ENCODE measurements around the gene C12orf75.
A peak's percentile ranks its signal among the peaks of the same experiment; 100 is the strongest.
"Not testable (repeated sequence)": the region's sequence is repeated elsewhere in the genome, so short reads cannot be mapped to it uniquely, and the experiment has no call there.

C12orf75 gene

DNA sequence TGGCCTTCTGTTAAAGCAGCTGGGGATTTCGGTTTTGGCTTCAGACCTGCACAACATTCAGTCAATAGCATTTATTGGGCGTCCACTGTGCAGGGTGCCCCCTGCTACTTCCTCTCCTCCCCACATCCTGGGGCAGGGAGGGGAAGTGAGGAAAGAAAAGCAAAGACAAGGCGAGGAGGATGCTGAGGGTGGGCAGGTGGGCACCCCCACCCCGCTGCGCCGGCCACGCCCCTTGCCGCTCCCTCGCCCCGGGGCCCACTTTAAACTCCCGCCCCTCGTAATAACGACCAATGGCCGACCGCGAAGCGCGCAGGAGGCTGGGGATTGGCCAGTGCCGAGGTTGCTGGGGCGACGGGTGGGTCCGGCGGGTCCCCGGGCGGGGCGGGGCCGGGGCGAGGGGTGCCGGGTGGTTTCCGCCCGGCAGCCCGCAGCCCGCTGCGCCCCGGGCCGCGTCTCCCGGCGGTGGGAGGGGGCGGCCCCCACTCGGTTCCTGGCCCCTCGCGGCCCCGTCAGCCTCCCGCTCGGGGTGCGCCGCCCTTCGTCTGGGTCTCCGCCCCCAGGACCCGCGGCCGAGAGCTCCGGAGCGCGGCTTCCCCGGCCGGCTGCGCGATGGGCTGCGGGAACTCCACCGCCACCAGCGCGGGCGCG is at the start of gene C12orf75:
TSS of gene C12orf75 (plus strand) at position 409 of the 648 bp plus-strand sequence. CDS start at position 610, 201 bp downstream.
- peak; percentile 27 for DNase-seq

DNA sequence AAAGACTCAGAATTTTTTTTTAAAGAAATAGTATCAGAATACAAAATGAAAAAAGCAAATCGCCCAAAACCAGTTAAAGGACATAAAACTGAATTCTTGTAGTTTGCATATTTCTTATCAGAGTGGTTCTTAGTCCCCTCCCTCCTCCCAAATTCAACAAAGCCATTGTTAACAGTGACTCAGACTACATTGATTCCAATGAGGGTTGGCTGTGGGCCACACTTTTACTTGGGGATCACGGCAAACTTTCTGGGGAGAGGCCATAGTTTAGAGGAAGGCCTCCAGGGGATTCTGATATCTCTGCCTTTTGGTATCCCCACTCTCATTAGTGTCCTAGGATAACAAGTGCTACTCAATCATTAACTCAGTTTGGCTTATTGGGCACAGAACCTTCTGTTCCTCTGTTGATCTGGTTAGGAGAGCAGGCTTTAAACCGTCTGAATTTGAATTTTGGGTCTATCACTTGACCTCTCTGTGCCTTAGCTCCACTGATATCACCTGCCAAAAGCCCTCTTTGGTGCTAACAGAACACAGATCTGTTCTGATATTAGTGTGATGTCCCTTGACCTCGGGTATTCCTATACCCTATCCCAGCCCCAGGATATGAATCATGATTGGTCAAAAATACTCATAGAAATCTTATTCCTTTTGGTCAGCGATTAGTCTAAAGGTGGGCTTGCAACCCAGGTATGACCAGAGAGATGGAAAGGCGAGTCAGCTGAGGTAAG is 49.4 kb upstream of the C12orf75 start:
- no peak for DNase-seq

DNA sequence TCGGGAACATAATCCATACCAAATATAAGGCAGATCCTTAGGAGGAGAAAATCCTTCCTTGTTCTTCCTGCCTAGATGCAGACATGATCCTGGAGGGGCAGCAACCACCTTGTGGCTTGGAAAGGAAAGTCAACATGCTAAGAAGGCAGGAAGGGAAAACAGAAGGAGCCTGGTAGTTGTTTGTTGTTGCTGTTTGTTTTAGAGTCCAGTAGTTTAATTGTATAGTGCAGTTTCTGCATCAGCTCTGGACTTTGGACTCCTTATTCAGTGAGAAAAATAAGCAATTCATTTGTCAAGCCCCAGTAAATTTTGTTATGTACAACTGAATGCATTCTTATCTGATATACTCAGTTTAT is 48.8 kb upstream of the C12orf75 start:
- no peak for DNase-seq

DNA sequence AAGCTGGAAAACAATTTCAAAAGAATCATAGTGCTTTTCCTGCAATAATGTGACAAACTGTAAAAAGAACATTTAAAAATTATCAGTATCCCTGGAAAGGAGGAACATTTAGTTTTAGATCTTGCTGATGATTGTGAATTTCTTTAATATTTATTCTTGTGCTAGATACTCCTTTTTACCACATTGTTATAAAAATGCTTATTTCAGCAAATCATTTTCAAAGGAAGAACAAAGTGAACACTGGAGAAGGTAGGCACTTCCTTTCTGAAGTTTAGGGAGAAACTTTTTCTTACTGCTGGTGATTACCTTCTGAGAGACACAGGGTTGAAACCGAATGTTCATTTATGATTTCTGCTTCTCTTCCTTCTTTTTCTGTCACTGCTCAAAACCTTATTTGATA is 45.1 kb upstream of the C12orf75 start:
- DNase-seq, result no peak

DNA sequence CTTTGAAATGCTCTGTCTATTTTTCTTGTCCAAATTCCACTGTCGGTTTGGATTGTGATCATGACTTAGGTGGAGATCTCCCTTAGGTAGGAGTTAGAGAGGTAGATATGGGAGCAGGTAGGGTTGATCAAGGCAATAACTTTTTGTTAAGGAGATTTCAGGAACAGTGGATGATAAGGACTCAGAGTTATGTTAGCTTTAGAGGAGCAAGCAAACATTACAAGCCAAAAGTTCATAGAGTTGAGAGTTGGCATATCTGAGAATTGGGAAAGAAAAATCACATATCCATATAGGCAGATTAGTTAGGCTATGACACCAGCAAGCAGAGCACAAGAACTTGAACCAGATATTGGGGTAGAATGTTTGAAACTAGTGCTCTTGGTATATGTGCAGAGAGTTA is 43.1 kb upstream of the C12orf75 start:
- no peak for DNase-seq

DNA sequence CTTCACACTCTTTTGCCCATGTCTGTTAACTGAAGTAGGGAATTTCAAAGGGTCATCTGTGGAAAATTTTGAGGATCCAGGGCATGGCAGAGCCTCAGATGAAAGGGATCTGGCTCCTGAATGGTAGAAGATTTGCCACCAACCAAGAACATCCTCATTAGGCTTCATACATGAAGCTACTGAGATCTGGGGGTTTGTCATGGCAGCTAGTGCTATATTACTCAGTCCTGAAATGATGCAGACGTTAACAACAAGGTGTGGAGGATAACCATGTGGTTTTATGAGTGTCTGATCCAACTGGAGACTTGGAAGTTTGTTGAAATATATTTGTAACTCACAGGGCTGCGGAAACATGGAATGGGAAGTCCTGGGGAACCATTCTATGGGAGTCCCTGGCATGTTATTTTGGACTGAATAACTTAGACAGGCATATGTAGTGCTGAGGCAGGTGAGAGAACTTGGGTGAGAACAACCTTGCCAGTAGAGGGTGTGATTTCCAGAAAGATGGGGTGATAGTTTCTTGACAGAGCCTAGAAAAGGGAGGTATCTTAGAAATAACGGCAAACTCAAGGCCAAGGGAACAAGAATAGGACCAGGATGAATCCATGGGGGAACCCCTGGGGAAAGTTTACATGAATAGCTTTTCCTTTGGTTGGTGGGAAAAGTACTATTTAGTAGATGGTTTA is 42.0 kb upstream of the C12orf75 start:
- no peak for DNase-seq

DNA sequence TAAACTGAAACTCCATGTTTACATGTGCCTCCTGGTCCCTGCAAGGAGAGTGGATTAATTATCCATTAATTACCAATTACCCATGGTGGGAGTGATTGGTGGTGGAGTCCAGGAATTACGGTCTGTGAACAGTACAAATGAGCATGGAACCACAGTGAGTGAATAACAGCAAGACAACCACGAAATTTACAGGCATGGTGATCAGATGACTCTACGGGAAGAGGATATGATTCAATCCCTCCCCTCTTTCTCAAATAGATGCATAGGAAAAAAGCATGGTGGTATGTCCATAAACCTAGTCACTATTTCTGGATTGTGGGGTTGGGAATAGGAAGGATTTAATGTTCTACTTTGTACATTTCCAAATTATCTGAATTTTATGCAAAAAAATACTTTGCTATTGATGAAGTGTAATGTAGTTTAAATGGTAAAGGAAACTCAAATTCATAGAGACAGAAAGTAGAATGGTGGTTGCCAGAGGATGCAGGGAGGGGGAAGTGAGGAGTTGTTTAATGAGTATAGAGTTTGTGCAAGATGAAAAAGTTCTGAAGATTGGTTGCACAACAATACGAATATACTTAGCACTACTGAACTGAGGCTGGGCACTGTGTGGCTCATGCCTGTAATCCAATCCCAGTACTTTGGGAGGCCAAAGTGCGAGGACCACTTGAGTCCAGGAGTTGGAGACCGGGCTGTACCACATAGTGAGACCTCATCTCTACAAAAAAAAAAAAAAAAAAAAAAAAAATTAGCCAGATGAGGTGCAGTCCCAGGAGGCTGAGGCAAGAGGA is 41.2 kb upstream of the C12orf75 start:
- no peak for DNase-seq

DNA sequence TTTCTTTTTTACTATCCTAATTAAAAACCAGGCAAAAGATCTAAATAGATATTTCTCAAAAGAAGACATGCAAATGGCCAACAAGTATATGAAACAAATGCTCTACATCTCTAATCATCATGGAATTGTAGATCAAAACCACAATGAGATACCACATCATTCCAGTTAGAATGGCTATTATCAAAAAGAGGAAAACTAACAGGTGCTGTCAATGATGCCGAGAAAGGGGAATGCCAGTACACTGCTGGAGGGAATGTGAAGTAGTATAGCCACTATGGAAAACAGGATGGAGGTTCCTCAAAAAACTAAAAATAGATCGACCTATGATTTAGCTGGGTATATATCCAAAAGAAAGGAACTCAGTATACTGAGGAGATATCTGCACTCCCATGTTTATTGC is 39.0 kb upstream of the C12orf75 start:
- no peak for DNase-seq

DNA sequence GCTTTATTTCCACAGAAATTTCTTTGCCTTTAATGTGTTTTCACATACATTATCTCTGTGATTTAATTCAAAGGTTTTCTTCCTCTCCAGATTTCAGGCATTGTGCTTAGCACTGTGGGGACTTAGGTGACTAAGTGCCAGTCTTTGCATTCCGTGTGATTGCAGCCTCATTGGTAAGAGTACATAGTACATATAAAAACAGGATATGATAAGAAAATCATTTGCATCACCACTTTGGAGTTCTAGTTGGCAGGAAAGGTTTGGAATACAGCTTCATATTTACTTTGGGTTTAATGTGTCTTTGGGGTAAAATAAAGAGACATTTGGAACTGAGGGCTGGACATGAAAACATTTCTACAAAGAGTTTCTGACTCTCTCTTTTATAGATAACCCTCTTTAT is 37.8 kb upstream of the C12orf75 start:
- no peak for DNase-seq

DNA sequence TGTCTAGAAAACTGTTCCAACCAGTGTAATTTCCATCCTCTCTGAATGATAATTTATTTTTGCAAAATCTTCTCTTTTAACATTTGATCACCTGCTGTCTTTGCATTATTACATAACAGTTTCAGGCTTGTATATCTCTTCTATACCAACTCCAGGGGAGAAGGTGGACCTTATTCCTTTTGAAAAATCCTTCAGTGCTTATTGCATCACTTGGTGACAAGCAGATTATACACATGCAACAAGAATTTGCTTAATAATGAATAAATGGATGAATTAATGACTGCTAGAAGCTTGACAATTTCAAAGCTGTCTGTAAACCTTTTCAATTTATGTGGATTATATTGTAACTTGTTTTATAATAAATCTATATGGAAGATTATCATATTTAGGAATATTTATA is 37.3 kb upstream of the C12orf75 start:
- DNase-seq, result no peak

DNA sequence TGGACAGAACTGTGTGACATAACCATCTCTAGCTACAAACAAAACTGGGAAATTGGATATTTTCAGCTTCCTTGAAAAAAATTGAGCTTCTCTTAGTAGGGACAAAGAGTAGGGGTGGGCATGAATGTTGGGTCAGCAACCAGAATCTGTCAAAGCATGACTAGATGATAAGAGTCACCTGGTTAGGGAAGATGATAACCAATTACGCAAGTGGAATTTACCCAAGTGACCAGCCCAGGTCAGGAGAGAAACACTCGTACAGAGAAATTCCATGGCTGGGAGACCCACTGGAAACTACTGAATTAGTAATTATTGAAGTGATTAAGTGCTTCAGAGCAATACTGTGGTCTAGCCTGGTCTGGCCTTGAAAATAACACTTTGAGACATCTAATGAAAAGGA is 36.3 kb upstream of the C12orf75 start:
- DNase-seq, result no peak

DNA sequence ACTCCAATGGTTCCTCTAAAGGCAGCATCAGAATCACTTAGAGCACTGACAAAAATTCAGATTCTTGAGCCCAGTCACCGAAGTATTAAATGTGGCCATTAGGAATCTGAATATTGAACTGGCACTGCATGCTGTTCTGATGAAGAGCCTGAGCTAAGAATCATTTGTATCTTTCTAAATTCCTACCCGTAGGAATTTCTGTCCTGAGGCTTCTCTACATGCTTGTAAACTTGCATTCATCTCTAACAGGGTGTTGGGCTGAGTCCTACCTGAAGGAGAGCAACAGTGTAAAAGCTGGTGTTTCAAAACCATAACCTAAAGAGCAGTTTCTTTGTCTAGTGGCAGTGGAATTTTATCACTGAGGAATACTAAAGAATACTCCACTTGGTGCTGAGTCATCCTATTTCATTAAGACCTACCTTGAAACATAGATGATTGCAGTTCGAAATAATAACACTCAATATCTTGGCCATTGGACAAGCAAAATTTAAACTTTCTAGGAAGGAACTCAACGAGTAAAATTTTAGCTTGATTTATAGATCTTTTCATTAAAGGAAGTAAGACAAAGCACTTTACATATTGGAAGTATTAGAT is 35.5 kb upstream of the C12orf75 start:
- no peak for DNase-seq

DNA sequence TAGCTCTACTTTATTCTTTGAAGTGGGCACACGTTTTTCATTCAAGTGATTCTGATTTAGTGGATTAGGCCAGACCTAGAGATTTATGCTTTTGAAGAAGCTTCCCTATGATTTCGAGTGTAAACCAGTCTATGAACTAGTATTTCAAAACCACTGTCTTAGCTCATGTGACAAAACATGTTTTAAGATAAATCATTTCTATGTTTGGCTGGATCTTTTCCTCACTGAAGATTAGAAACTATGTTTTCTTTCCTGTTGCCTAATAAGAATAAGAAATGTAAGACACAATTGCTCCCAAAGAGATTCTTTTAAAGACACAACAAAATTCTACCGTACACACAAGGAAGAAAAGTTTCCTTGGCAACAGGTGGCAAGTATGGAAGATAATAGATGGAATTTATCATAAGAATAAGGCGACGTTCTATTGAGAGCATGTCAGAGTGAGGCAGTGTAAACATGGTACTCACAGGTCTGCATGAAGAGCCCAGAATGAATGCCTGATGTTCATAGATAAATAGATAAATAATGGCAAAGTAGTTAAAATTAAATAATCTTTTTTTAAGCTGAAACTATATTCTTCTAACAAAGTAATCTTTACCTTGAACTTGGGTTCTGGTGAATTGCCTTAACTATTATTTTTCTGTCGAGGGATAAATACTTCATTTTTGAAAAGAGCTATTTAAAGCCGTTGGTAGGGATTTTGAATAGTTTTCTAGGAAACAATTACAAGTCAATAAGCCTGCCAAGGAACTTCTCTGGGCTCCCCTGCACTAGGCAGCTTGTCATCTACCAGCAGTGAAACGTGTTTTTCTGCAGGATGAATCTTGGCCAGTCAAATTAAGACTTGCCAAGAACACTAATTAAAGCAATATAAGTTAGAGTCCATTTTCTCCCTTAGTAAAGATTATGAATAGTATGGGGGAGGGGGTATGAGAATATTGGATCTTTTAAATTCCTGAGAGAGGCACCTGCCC is 34.1 kb upstream of the C12orf75 start:
- DNase-seq, result no peak

DNA sequence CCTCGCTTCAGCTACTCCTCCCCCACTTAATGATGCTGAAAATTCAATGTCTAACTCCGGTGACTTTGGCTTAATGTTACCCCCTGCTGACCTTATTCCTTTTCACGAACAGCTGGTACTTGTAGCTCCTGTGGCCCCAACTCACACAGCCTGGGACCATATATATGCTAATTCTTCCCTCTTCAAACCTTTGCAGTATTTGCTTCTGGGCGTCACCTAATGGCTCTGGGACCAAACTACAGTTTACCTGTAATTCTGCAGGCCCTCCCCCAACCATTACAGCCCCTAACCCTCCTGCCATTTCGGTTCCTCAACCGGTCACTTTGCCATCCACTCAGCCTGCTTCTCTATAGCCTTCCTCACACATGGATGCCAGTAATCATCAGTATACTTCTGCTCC is 29.6 kb upstream of the C12orf75 start:
- no peak for DNase-seq

DNA sequence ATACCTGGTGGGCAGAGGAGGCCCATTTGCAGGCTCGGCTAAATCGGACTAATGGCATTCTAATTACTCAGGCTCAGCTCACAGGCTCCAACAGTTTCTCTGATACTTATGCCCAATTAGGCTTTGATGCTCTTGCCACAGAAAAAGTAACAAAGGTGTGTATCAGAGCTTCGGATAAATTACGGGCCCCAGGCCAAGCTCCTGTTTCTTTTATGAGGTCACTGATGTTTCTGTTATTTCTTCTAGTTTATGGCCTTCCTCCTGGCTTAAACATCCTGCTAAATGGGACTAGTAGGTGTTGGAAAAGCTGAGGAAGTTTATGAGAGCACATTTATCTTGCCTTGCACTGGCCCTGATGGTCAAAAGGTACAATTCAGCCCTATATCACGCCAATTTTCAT is 28.8 kb upstream of the C12orf75 start:
- DNase-seq, result no peak

DNA sequence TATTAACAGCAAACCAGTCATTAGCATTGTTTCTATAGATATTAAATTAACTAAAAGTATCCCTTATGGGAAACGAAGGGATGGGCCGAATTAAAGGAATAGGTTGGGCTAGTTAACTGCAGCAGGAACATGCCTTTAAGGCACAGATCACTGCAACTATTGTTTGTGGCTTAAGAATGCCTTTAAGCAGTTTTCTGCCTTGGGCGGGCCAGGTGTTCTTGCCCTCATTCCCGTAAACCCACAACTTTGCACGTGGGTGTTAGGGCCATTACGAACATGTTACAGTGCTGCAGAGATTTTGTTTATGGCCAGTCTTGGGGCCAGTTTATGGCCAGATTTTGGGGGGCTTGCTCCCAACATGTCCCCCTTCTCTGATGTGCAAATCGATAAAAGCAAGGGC is 27.5 kb upstream of the C12orf75 start:
- DNase-seq, result not testable (repeated sequence)

DNA sequence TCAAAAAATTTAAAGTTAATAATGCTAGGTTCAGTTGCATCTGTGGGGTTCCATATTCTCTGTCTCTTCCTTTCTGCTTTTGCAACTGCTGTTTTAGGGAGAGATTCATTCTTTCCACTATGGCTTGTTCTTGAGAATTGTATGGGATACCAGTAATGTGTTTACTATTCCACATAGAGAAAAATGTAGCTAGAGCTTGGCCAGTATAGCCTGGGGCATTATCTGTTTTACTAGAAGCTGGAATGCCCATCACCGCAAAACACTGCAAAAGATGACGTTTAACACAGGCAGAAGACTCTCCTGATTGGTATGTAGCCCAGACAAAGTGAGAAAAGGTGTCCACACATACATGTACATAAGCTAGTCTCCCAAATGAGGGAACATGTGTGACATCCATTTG is 25.9 kb upstream of the C12orf75 start:
- not testable (repeated sequence) for DNase-seq

DNA sequence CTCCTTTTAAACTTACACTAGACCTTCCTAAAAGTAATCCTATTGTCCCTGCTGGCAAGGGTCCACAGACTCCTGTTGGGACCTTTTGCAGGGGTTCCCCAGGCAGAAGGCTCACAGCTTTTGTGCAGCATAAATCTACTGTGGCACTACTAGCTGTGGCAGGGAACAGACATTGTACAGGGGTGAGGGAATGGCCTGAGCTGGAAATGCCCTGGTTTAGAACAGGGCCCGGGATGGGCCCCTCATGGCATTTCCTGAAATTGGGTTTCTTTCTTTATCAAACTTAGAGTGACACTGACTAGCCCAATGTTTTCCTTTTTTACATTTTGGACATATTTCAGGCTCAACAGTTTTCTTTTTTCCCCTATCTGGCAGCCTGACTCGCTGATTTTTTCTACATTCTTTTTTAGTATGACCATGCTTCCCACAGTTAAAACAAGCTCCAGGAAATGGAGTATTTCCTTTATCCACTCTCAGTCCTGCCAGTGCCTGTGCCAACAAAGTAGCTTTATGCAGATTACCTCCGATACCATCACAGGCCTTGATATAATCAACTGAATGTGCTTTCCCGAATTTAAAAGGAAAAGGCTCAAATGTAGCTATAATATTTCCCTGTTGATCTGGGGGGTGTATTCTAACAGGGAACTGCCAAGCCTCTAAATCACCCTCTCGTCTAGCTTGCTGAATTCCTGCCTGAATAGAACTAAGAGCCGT is 22.7 kb upstream of the C12orf75 start:
- DNase-seq, result not testable (repeated sequence)

DNA sequence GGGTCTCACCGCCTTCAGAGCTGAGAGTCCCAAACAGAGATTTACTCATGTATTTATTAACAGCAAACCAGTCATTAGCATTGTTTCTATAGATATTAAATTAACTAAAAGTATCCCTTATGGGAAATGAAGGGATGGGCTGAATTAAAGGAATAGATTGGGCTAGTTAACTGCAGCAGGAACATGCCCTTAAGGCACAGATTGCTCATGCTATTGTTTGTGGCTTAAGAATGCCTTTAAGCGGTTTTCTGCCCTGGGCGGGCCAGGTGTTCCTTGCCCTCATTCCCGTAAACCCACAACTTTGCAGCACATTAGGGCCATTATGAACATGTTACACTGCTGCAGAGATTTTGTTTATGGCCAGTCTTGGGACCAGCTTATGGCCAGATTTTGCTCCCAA is 21.7 kb upstream of the C12orf75 start:
- not testable (repeated sequence) for DNase-seq

DNA sequence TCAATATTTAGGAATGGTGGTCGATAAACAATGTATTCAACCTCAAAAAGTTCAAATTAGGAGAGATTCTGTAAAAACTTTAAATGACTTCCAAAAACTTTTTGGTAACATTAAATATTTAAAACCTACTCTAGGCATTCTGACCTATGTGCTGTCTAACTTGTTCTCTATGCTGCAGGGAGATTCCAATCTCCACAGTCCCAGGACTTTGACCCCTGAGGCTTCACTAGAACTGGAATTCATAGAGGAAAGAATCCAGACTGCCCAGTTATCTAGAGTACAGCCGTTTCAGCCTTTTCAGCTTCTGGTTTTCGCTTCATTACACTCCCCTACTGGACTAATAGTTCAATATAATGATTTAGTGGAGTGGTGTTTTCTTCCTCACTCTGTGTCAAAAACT is 21.1 kb upstream of the C12orf75 start:
- not testable (repeated sequence) for DNase-seq

DNA sequence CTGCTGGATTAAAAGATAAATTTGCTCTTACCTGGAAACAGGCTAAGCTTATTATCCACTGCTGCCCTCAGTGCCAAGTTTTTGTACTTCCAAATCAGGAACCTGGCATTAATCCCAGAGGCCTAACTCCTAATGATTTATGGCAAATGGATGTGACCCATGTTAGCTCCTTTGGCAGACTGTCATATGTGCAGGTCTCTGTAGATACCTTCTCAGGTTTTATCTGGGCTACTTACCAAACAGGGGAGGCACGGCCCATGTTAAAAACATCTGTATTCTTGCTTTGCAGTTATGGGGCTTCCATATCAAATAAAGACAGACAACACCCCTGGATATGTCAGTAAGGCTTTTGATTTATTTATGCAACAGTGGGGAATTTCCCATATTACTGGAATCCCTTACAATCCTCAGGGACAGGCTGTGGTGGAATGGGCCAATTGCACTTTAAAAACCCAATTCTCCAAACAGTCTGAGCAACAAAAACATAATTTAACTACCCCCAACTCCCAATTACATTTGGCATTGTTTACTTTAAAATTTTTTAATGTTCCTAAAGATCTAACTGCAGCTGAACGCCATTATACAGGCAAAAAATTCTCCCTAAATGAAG is 19.9 kb upstream of the C12orf75 start:
- not testable (repeated sequence) for DNase-seq

Data from midbrain (tissue), 1 donor.